Mesenchymal stem cell (in vitro differentiated cells and primary cell): ENCODE measurements around the gene ARMS2.

Source experiments
- DNase-seq: peaks from one replicate; pipeline ENCODE4 v3.0.0-alpha.2; 2013
- H2AFZ ChIP-seq: one replicate; pipeline ENCODE4 v1.6.1; 2013; ENCODE audit warnings: low read depth, mild to moderate bottlenecking, control low read depth, inconsistent platforms, low read length, moderate library complexity
- H2AK5ac ChIP-seq: 2 replicates; pipeline ENCODE4 v1.6.1; 2013; ENCODE audit warnings: low read length, moderate library complexity, mild to moderate bottlenecking, inconsistent platforms; ENCODE audit not compliant: severe bottlenecking
- H2BK120ac ChIP-seq: one replicate; pipeline ENCODE4 v1.6.1; 2013; ENCODE audit warnings: low read depth, mild to moderate bottlenecking, inconsistent platforms, low read length, moderate library complexity
- H2BK12ac ChIP-seq, 2 experiments: one replicate each; pipeline ENCODE4 v1.6.1; 2013; ENCODE audit warnings: inconsistent platforms in 2 of 2, low read length in 2 of 2, mild to moderate bottlenecking in 2 of 2, moderate library complexity in 2 of 2, control low read depth in 1 of 2
- H2BK15ac ChIP-seq: one replicate; pipeline ENCODE4 v1.6.1; 2013; ENCODE audit warnings: mild to moderate bottlenecking, low read depth, inconsistent platforms; ENCODE audit not compliant: poor library complexity, severe bottlenecking
- H2BK5ac ChIP-seq: 2 replicates; pipeline ENCODE4 v1.6.1; 2013; ENCODE audit warnings: low read depth, mild to moderate bottlenecking, low read length, control low read depth, inconsistent platforms; ENCODE audit not compliant: poor library complexity, severe bottlenecking
- H3K14ac ChIP-seq, 2 experiments: one replicate each; pipeline ENCODE4 v1.6.1; 2013; ENCODE audit warnings: inconsistent platforms in 2 of 2, low read length in 2 of 2, control low read depth in 1 of 2, mild to moderate bottlenecking in 1 of 2, moderate library complexity in 1 of 2
- H3K18ac ChIP-seq, 2 experiments: one replicate each; pipeline ENCODE4 v1.6.1; 2013; ENCODE audit warnings: inconsistent platforms in 2 of 2, low read length in 2 of 2, control low read depth in 1 of 2, low read depth in 1 of 2, mild to moderate bottlenecking in 1 of 2
- H3K23ac ChIP-seq, 2 experiments: one replicate each; pipeline ENCODE4 v1.6.1; 2013; ENCODE audit warnings: inconsistent platforms in 2 of 2, low read length in 2 of 2, mild to moderate bottlenecking in 2 of 2, moderate library complexity in 2 of 2, control low read depth in 1 of 2
- H3K27ac ChIP-seq: 2 replicates; pipeline ENCODE4 v1.5.1; 2013; ENCODE audit warnings: mild to moderate bottlenecking, moderate library complexity, low read length, control low read depth, inconsistent platforms; ENCODE audit not compliant: poor library complexity, severe bottlenecking
- H3K27me3 ChIP-seq, 2 experiments: 2 replicates each; pipeline versions ENCODE4 v1.6.1 to v1.7.0; 2013; ENCODE audit warnings: low read length in 2 of 2, mild to moderate bottlenecking in 2 of 2, moderate library complexity in 2 of 2, control low read depth in 1 of 2, inconsistent platforms in 1 of 2; ENCODE audit not compliant: control insufficient read depth in 1 of 2, insufficient read depth in 1 of 2
- H3K36me3 ChIP-seq, 2 experiments: 2 replicates each; pipeline versions ENCODE4 v1.6.1 to v1.7.0; 2013; ENCODE audit warnings: low read length in 2 of 2, control low read depth in 1 of 2, inconsistent platforms in 1 of 2, low read depth in 1 of 2, mild to moderate bottlenecking in 1 of 2; ENCODE audit not compliant: insufficient read depth in 2 of 2, control insufficient read depth in 1 of 2
- H3K4ac ChIP-seq, 2 experiments: one replicate each; pipeline ENCODE4 v1.6.1; 2013; ENCODE audit warnings: inconsistent platforms in 2 of 2, low read length in 2 of 2, mild to moderate bottlenecking in 2 of 2, moderate library complexity in 2 of 2, control low read depth in 1 of 2, low read depth in 1 of 2
- H3K4me1 ChIP-seq: 2 replicates; pipeline ENCODE4 v1.6.1; 2013; ENCODE audit warnings: low read depth, low read length, control low read depth; ENCODE audit not compliant: control insufficient read depth, insufficient read depth
- H3K4me2 ChIP-seq: 2 replicates; pipeline ENCODE4 v1.6.1; 2013; ENCODE audit warnings: low read length, mild to moderate bottlenecking, inconsistent platforms; ENCODE audit not compliant: poor library complexity, severe bottlenecking
- H3K4me3 ChIP-seq, 2 experiments: 2 replicates each; pipeline versions ENCODE4 v1.5.1 to v1.7.0; 2013; ENCODE audit warnings: low read length in 2 of 2, mild to moderate bottlenecking in 2 of 2, control low read depth in 1 of 2, low read depth in 1 of 2; ENCODE audit not compliant: insufficient read depth in 1 of 2
- H3K79me1 ChIP-seq: replicated peaks from 2 replicates; pipeline ENCODE4 v1.6.1; 2013; ENCODE audit warnings: mild to moderate bottlenecking, control low read depth, low read length, inconsistent platforms; ENCODE audit not compliant: poor library complexity, severe bottlenecking
- H3K9ac ChIP-seq: 2 replicates; pipeline ENCODE4 v1.7.0; 2013; ENCODE audit warnings: mild to moderate bottlenecking, low read length, moderate library complexity
- H3K9me3 ChIP-seq: 2 replicates; pipeline ENCODE4 v1.7.0; 2013; ENCODE audit warnings: mild to moderate bottlenecking, low read length; ENCODE audit not compliant: control insufficient read depth
- H4K8ac ChIP-seq: one replicate; pipeline ENCODE4 v1.6.1; 2013; ENCODE audit warnings: inconsistent platforms, mild to moderate bottlenecking, low read length, moderate library complexity
- H4K91ac ChIP-seq: one replicate; pipeline ENCODE4 v1.6.1; 2013; ENCODE audit warnings: mild to moderate bottlenecking, low read length, inconsistent platforms
- WGBS: methylation state at CpG from one replicate; pipeline ENCODE4 v1.1.7; 2013; ENCODE audit warnings: mixed read lengths; 5-methylcytosine and 5-hydroxymethylcytosine counted together

ARMS2 gene

GRCh38 chr10:122494173-122494820 is 39.8 kb downstream of the ARMS2 start:
- Histone ChIP-seq H3K4me3 (peak overlapping the region in 1 of 2 experiments; percentile 56), H2BK12ac (peak overlapping the region; percentile 59 to 86), H3K23ac (no peak overlapping the region), H2AFZ (peak overlapping the region; percentile 16), H3K4me2 (no peak overlapping the region), H2BK120ac (no peak overlapping the region), H2BK5ac (no peak overlapping the region), H3K9ac (peak overlapping the region; percentile 81), H3K9me3 (no peaks in the 10 kb centered on the region), H3K4ac (peak overlapping the region; percentile 46 to 65), H3K4me1 (peaks cover 14% of the 10 kb centered on the region), H3K36me3 (peaks cover 20 to 54% of the 10 kb centered on the region in 2 experiments), H2AK5ac (no peak overlapping the region), H3K79me1 (peaks cover 2% of the 10 kb centered on the region), H4K91ac (peak overlapping the region; percentile 15), H4K8ac (no peak overlapping the region), H3K27me3 (no peaks in the 10 kb centered on the region), H2BK15ac (no peak overlapping the region), H3K18ac (peak overlapping the region; percentile 34 to 67), H3K27ac (no peak overlapping the region), H3K14ac (no peak overlapping the region)
- no peak for DNase-seq
- 88% methylated on average over 20 of the region's 20 CpGs for WGBS

- WGBS: 33% methylated on average over 14 of the region's 14 CpGs
- Histone ChIP-seq H3K79me1 (peaks cover 2% of the 10 kb centered on the region), H3K4me3 (peak overlapping the region in 1 of 2 experiments; percentile 56), H4K91ac (peak overlapping the region; percentile 15), H2BK15ac (peak overlapping the region; percentile 30), H3K4ac (peak overlapping the region in 1 of 2 experiments; percentile 65), H2BK120ac (no peak overlapping the region), H2BK5ac (no peak overlapping the region), H3K36me3 (peaks cover 17 to 48% of the 10 kb centered on the region in 2 experiments), H3K9ac (peak overlapping the region; percentile 81), H2AFZ (peak overlapping the region; percentile 16), H3K4me2 (no peak overlapping the region), H3K4me1 (peaks cover 14% of the 10 kb centered on the region), H2BK12ac (peak overlapping the region in 1 of 2 experiments; percentile 86), H3K18ac (peak overlapping the region; percentile 34 to 75), H3K23ac (no peak overlapping the region), H3K9me3 (no peaks in the 10 kb centered on the region), H3K14ac (no peak overlapping the region), H4K8ac (no peak overlapping the region), H2AK5ac (no peak overlapping the region), H3K27ac (no peak overlapping the region), H3K27me3 (no peaks in the 10 kb centered on the region)
- DNase-seq: peak; percentile 78
Measured at GRCh38 chr10:122494833-122495232, 40.4 kb downstream of the ARMS2 start.

DNA sequence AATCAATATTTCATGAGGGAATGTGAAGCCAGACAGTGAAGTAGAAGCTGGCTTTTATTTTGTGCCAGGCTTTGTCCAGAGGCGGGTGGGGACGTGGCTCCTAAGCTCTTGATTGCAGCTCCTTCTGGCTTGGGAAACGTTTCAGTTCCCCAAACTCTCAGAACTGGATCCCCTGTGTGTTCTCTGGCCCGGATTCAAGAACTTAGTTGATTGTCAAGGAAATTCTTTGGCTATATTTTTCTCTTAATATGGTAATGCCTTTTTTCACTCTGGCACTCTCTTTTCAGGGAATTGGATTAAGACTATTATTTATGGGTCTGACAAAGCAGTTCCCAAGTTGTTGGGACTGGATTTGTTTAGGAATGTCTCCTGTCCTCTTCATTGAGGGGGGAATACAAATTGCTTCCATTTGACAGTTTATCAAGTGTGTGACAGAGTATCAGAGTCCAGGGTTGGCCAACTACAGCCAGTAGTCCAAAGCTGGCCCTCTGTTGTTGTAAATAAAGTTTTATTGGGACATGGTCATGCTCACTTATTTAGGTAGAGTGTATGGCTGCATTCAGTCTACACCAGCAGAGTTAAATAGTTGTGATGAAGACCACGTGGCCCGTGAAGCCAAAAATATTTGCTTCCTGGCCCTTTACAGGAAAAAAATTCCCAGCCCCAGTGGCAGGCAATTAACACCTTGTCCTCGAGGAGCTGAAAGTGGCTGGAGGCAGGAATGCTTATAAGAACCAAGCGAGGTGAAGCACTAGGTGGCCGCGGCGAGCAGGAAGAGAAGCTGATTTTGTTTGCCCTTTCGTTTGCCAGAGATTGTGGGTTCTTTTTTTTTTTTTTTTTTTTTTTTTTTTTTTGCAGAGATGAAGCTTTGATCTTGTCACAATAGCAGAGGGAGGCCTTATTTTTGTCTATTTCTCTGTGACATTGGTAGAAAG is 41.2 kb downstream of the ARMS2 start:
- Histone ChIP-seq H3K4me1 (peaks cover 14% of the 10 kb centered on the region), H3K4me3 (peak overlapping the region in 1 of 2 experiments; percentile 20), H2BK120ac (peak overlapping the region; percentile 35), H2AK5ac (peak overlapping the region; percentile 36), H2AFZ (no peak overlapping the region), H4K8ac (no peak overlapping the region), H2BK5ac (no peak overlapping the region), H3K4me2 (no peak overlapping the region), H2BK15ac (peak overlapping the region; percentile 30), H3K9me3 (no peaks in the 10 kb centered on the region), H3K27me3 (no peaks in the 10 kb centered on the region), H2BK12ac (peak overlapping the region in 1 of 2 experiments; percentile 12), H3K23ac (no peak overlapping the region), H3K9ac (peak overlapping the region; percentile 81), H4K91ac (no peak overlapping the region), H3K18ac (peak overlapping the region; percentile 48 to 67), H3K79me1 (no peaks in the 10 kb centered on the region), H3K27ac (no peak overlapping the region), H3K4ac (no peak overlapping the region), H3K36me3 (peaks cover 16 to 50% of the 10 kb centered on the region in 2 experiments), H3K14ac (no peak overlapping the region)
- WGBS: 47% methylated on average over 10 of the region's 12 CpGs
- DNase-seq: peak; percentile 23

GRCh38 chr10:122497241-122497640 is 42.8 kb downstream of the ARMS2 start:
- Histone ChIP-seq H4K91ac (no peak overlapping the region), H2AK5ac (no peak overlapping the region), H3K9me3 (no peaks in the 10 kb centered on the region), H2AFZ (no peak overlapping the region), H2BK15ac (no peak overlapping the region), H3K18ac (no peak overlapping the region), H3K9ac (no peak overlapping the region), H3K4ac (no peak overlapping the region), H3K79me1 (peaks cover 1% of the 10 kb centered on the region), H3K4me2 (no peak overlapping the region), H3K36me3 (peaks cover 17 to 50% of the 10 kb centered on the region in 2 experiments), H3K4me1 (peaks cover 10% of the 10 kb centered on the region), H3K27me3 (no peaks in the 10 kb centered on the region), H2BK5ac (no peak overlapping the region), H3K4me3 (no peak overlapping the region), H2BK120ac (no peak overlapping the region), H2BK12ac (no peak overlapping the region), H3K14ac (no peak overlapping the region), H3K27ac (no peak overlapping the region), H3K23ac (no peak overlapping the region), H4K8ac (no peak overlapping the region)
- WGBS: 93% methylated on average over 2 of the region's 2 CpGs
- DNase-seq: no peak
